H9 (cell line): ENCODE measurements around the gene MDK. TPM values are rescaled to one million over a fixed set of nuclear protein-coding genes. Genes with fewer than 3 reads are reported as not detected.
A peak's percentile ranks its signal among the peaks of the same experiment; 100 is the strongest.

ENCODE experiments used
- DNase-seq: peaks from one replicate; pipeline ENCODE4 v3.0.0-alpha.2; 2017
- H2AFZ ChIP-seq: one replicate; pipeline ENCODE4 v1.6.1; 2013; ENCODE audit warnings: mild to moderate bottlenecking, low read length, control low read depth, moderate library complexity
- H2AK5ac ChIP-seq: 2 replicates; pipeline ENCODE4 v1.6.1; 2013; ENCODE audit warnings: low read length, control low read depth, mixed read lengths; ENCODE audit not compliant: insufficient read length
- H2BK120ac ChIP-seq: one replicate; pipeline ENCODE4 v1.6.1; 2013; ENCODE audit warnings: low read depth, mild to moderate bottlenecking, low read length, control low read depth, inconsistent platforms; ENCODE audit not compliant: poor library complexity, severe bottlenecking
- H2BK12ac ChIP-seq: 2 replicates; pipeline ENCODE4 v1.6.1; 2013; ENCODE audit warnings: low read length, control low read depth, mixed read lengths, low read depth; ENCODE audit not compliant: insufficient read length
- H2BK15ac ChIP-seq: 2 replicates; pipeline ENCODE4 v1.6.1; 2013; ENCODE audit warnings: low read depth, low read length, control low read depth
- H2BK20ac ChIP-seq: one replicate; pipeline ENCODE4 v1.6.1; 2013; ENCODE audit warnings: low read depth, mild to moderate bottlenecking, low read length, control low read depth, inconsistent platforms; ENCODE audit not compliant: poor library complexity, severe bottlenecking
- H2BK5ac ChIP-seq: 2 replicates; pipeline ENCODE4 v1.6.1; 2013; ENCODE audit warnings: low read length, control low read depth, mixed read lengths; ENCODE audit not compliant: insufficient read length
- H3K14ac ChIP-seq: 2 replicates; pipeline ENCODE4 v1.6.1; 2013; ENCODE audit warnings: low read length, control low read depth; ENCODE audit not compliant: insufficient read depth
- H3K18ac ChIP-seq: 2 replicates; pipeline ENCODE4 v1.6.1; 2013; ENCODE audit warnings: low read depth, mild to moderate bottlenecking, mixed read lengths, low read length, control low read depth; ENCODE audit not compliant: insufficient read length
- H3K23ac ChIP-seq: 2 replicates; pipeline ENCODE4 v1.6.1; 2013; ENCODE audit warnings: low read length, control low read depth, mixed read lengths, low read depth; ENCODE audit not compliant: insufficient read length
- H3K23me2 ChIP-seq: 2 replicates; pipeline ENCODE4 v1.6.1; 2013; ENCODE audit warnings: low read depth, mild to moderate bottlenecking, mixed read lengths, low read length, control low read depth; ENCODE audit not compliant: insufficient read length, poor library complexity, severe bottlenecking
- H3K27ac ChIP-seq: 2 replicates; pipeline ENCODE4 v1.5.1; 2013; ENCODE audit warnings: low read length, control low read depth, mixed read lengths, low read depth; ENCODE audit not compliant: insufficient read length
- H3K27me3 ChIP-seq: 2 replicates; pipeline ENCODE4 v1.6.1; 2013; ENCODE audit warnings: low read length, control low read depth, inconsistent platforms; ENCODE audit not compliant: insufficient read depth
- H3K4ac ChIP-seq: 2 replicates; pipeline ENCODE4 v1.6.1; 2013; ENCODE audit warnings: low read depth, mild to moderate bottlenecking, control low read depth, inconsistent platforms, low read length, moderate library complexity
- H3K4me1 ChIP-seq: 2 replicates; pipeline ENCODE4 v1.6.1; 2013; ENCODE audit warnings: low read length, control low read depth, inconsistent platforms; ENCODE audit not compliant: insufficient read depth
- H3K4me2 ChIP-seq: 2 replicates; pipeline ENCODE4 v1.6.1; 2013; ENCODE audit warnings: low read length, control low read depth, mixed read lengths; ENCODE audit not compliant: insufficient read length, insufficient read depth
- H3K56ac ChIP-seq: 2 replicates; pipeline ENCODE4 v1.6.1; 2013; ENCODE audit warnings: low read depth, mild to moderate bottlenecking, mixed read lengths, low read length, control low read depth; ENCODE audit not compliant: insufficient read length
- H3K79me1 ChIP-seq: 2 replicates; pipeline ENCODE4 v1.6.1; 2013; ENCODE audit warnings: low read depth, mild to moderate bottlenecking, moderate library complexity, low read length, control low read depth, inconsistent platforms; ENCODE audit not compliant: insufficient read depth, poor library complexity, severe bottlenecking
- H3K79me2 ChIP-seq: 2 replicates; pipeline ENCODE4 v1.6.1; 2013; ENCODE audit warnings: low read length, control low read depth, inconsistent platforms; ENCODE audit not compliant: insufficient read depth
- H3K9ac ChIP-seq: 2 replicates; pipeline ENCODE4 v1.6.1; 2013; ENCODE audit warnings: low read length, control low read depth, mixed read lengths; ENCODE audit not compliant: insufficient read length; ENCODE audit errors: extremely low read depth
- H3K9me3 ChIP-seq: one replicate; pipeline ENCODE4 v1.6.1; 2013; ENCODE audit warnings: low read depth, low read length, inconsistent platforms; ENCODE audit not compliant: control insufficient read depth
- H3T11ph ChIP-seq: one replicate; pipeline ENCODE4 v1.6.1; 2013; ENCODE audit warnings: mild to moderate bottlenecking, low read length, control low read depth, inconsistent platforms
- H4K20me1 ChIP-seq: one replicate; pipeline ENCODE4 v1.6.1; 2013; ENCODE audit not compliant: control insufficient read depth, insufficient read length, insufficient read depth
- H4K5ac ChIP-seq: 2 replicates; pipeline ENCODE4 v1.6.1; 2013; ENCODE audit warnings: low read depth, mild to moderate bottlenecking, mixed read lengths, low read length, control low read depth; ENCODE audit not compliant: insufficient read length
- H4K8ac ChIP-seq: replicated peaks from 2 replicates; pipeline ENCODE4 v1.6.1; 2013; ENCODE audit warnings: low read length, control low read depth, mixed read lengths, low read depth; ENCODE audit not compliant: insufficient read length
- H4K91ac ChIP-seq: 2 replicates; pipeline ENCODE4 v1.6.1; 2013; ENCODE audit warnings: low read depth, mild to moderate bottlenecking, moderate library complexity, mixed read lengths, low read length, control low read depth; ENCODE audit not compliant: insufficient read length
- H3K27ac Mint-ChIP-seq, 3 experiments: 2 replicates in 2 of 3; 3 replicates in 1 of 3; pipeline ENCODE4 v1.8.0; 2020 to 2021; ENCODE audit warnings: mixed read lengths in 3 of 3, mild to moderate bottlenecking in 1 of 3, moderate library complexity in 1 of 3
- H3K27me3 Mint-ChIP-seq: 2 replicates; pipeline ENCODE4 v1.8.0; 2021; ENCODE audit warnings: low read depth, mild to moderate bottlenecking, moderate library complexity, mixed read lengths
- H3K36me3 Mint-ChIP-seq, 3 experiments: 2 replicates in 2 of 3; 3 replicates in 1 of 3; pipeline ENCODE4 v1.8.0; 2020 to 2021; ENCODE audit warnings: low read depth in 3 of 3, mixed read lengths in 3 of 3; ENCODE audit not compliant: insufficient read depth in 1 of 3
- H3K4me1 Mint-ChIP-seq, 2 experiments: 2 replicates each; pipeline ENCODE4 v1.8.0; 2020; ENCODE audit warnings: mixed read lengths in 2 of 2
- H3K4me3 Mint-ChIP-seq, 2 experiments: 2 replicates in 1 of 2; 3 replicates in 1 of 2; pipeline ENCODE4 v1.8.0; 2020 to 2021; ENCODE audit warnings: mild to moderate bottlenecking in 2 of 2, mixed read lengths in 2 of 2, moderate library complexity in 1 of 2
- H3K9me3 Mint-ChIP-seq, 2 experiments: 2 replicates in 1 of 2; 3 replicates in 1 of 2; pipeline ENCODE4 v1.8.0; 2020; ENCODE audit warnings: mild to moderate bottlenecking in 2 of 2, mixed read lengths in 2 of 2, moderate library complexity in 1 of 2
- CTCF ChIP-seq: fragments of 200-600 bp; sonication (generic); conservative IDR thresholded peaks from 3 replicates; pipeline ENCODE4 v1.8.0; 2021; ENCODE audit warnings: antibody characterized with exemption, mild to moderate bottlenecking
- WGBS: extraction: QIAGEN DNeasy Blood & Tissue Kit; methylation state at CpG from one replicate; pipeline ENCODE4 v1.1.7; 2013; ENCODE audit warnings: missing lambda C conversion rate, low lambda C conversion rate, mixed read lengths; ENCODE audit not compliant: insufficient read length; ENCODE audit errors: extremely low coverage; 5-methylcytosine and 5-hydroxymethylcytosine counted together
- total RNA-seq: library from RNA; stranded (reverse); gene quantifications from 2 replicates; pipeline ENCODE4 v1.2.1, GENCODE V29; 2021

MDK gene
- total RNA-seq, 1 experiment from 2014 or later, result 392 TPM

- Mint-ChIP-seq H3K4me1 (peaks cover 58 to 69% of the 10 kb centered on the region in 2 experiments), H3K9me3 (no peaks in the 10 kb centered on the region), H3K36me3 (peaks cover 0 to 13% (median 0%) of the 10 kb centered on the region in 3 experiments; a peak in 1 of 7 replicates), H3K27me3 (no peaks in the 10 kb centered on the region), H3K4me3 (peak overlapping the region in 1 of 2 experiments; percentile 42; a peak in 2 of 5 replicates), H3K27ac (peak overlapping the region in 2 of 3 experiments; percentile 52 to 81; a peak in 4 of 7 replicates)
- H4K20me1 ChIP-seq, result peaks cover 5% of the 10 kb centered on the region
- no peak overlapping the region for H2BK15ac ChIP-seq
- no peak overlapping the region for H3K23ac ChIP-seq
- no peak overlapping the region for H3K27ac ChIP-seq
- no peak overlapping the region for H4K5ac ChIP-seq
- no peak overlapping the region for H2BK12ac ChIP-seq
- H2BK5ac ChIP-seq, result no peak overlapping the region
- no peak overlapping the region for H3T11ph ChIP-seq
- H2BK120ac ChIP-seq, result no peak overlapping the region
- H3K23me2 ChIP-seq, result peaks cover 10% of the 10 kb centered on the region
- peaks cover 13% of the 10 kb centered on the region; the same call in 1 of the 2 replicates for H3K4me1 ChIP-seq
- TF ChIP-seq CTCF, result peak; percentile 99
- H3K79me2 ChIP-seq, result peaks cover 14% of the 10 kb centered on the region; the same call in 1 of the 2 replicates
- no peak overlapping the region for H2AFZ ChIP-seq
- no peak overlapping the region for H4K91ac ChIP-seq
- no peak overlapping the region for H2AK5ac ChIP-seq
- H3K4me2 ChIP-seq, result no peak overlapping the region
- no peak overlapping the region for H3K4ac ChIP-seq
- H3K14ac ChIP-seq, result no peak overlapping the region
- DNase-seq, result peak; percentile 82
- H3K27me3 ChIP-seq, result no peaks in the 10 kb centered on the region
- no peaks in the 10 kb centered on the region for H3K9me3 ChIP-seq
- no peak overlapping the region for H2BK20ac ChIP-seq
- no peak overlapping the region for H3K9ac ChIP-seq
- no peak overlapping the region for H4K8ac ChIP-seq
- H3K56ac ChIP-seq, result no peak overlapping the region
- H3K79me1 ChIP-seq, result peaks cover 12% of the 10 kb centered on the region
- H3K18ac ChIP-seq, result no peak overlapping the region
- no CpG with 5 or more reads among the region's 33 CpGs for WGBS
Observed at GRCh38 chr11:46352063-46352841, 29.2 kb upstream of the MDK start.
